ENCODE data around the gene SFTPD. TPM values are rescaled to one million over a fixed set of nuclear protein-coding genes. Genes with fewer than 3 reads are reported as not detected.
"Not testable (repeated sequence)": the region's sequence is repeated elsewhere in the genome, so short reads cannot be mapped to it uniquely, and the experiment has no call there.

SFTPD gene
- total RNA-seq, 1 experiment from 2014 or later: not detected

DNA sequence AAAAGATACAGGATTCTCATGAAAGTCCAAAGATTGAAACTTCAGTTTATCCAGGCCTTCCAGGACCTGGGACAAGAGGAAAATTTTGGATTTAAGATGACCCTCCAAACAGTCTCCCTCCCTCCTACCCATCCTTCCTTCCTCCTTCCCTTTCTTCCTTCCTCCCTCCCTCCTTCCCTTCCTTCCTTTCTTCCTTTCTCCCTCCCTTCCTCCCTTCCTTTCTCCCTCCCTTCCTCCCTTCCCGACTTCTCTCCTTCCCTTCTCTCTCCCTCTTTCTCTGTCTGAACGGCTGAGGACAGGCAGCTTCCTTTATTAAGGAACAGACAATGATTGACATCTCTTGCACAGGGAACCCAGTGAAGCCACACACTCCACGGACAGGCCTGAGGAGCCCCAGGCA is 23.3 kb downstream of the SFTPD start:
- no peak for DNase-seq (ENCODE audit: low spot score)

DNA sequence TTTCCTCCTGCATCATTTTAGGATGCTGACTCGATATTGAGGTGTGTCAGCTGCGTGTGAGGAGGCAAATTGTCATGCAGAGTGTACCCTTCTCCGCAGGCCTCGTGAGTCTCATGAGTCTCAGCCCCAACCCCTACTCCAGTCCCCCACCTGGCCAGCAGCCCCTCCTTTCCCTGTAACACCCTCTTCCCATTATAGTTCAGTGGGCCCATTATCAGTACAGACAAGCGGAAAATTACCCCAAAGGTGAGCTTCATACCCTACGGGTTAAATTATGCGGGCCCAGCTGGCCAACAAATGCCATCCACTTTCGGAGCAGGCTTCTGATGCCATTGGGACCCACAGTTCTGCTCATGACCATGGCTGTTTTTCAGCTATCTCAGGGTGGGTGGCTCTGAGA is 25.2 kb downstream of the SFTPD start:
- no peak for DNase-seq (ENCODE audit: low spot score)

DNA sequence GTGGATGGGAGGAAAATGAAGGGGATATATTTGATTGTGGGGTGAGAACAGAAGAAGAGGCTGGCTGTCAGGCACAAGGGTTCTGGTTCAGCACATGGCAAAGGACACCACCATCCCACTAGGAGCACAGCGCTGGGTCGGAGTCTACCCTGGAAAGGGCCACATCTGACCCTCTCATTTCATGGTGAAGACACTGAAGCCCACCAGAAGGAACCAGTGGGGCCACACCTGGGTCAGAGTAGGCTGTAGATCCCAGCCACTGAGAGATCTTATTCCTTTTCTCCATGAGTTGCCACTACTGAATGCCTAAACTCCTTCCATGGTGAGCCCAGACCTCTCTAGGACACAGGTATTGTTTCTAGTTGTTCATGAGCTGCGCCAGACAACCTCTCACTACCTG is 25.8 kb downstream of the SFTPD start:
- DNase-seq (ENCODE audit: low spot score): no peak

DNA sequence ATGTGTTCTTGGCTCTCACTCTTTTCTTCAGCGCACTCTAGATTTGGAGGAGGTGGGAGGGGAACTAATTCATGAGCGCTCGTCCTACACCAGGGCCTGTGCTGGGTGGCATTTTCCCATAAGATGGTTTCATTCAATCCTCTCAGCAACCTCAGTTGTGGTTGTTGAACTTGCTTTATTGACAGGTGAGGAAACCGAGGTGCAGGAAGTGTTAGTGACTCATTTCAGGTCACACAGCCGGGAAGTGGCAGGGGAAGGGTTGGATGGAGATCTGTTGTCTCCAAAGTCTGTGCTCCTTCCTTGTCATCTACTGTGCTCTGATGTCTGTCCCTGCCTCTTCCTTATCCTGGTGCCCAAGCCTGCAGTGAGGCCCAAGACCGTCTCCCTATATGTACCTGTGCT is 26.9 kb downstream of the SFTPD start:
- DNase-seq (ENCODE audit: low spot score): not testable (repeated sequence)

DNA sequence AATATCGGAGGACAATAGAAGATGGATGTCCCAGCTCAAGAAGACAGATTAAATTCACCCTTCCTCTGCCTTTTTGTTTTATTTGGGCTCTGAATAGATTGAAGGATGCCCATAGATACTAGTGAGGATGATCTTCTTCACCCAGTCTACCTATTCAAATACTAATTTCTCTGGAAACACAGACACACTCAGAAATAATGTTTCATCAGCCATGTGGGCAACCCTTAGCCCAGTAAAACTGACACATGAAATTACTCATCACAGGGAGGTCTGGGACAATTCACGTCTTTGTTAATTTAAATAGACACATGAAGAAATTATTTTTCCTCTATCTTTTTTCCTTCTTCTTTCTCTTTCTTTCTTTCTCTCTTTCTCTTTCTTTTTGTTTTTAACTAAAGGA is 33.1 kb downstream of the SFTPD start:
- not testable (repeated sequence) for DNase-seq (ENCODE audit: low spot score)

DNA sequence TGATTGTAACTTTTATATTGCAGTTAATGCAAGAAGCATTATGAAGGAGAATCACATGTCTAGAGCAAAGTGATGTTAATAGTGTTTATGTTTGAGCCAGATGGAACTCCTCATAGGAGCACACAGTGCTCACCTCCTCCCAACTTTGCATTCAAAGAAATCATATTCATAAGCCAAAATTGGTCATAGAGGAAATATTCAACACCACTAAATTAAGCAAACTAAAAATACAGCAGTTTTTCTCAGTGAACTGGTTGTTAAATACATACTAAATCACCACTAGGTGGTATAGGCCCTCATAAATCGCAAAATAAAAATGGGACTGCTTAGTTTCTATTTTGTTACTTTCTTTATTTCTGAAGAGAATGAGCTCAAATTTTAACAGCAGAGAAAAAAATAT is 34.4 kb downstream of the SFTPD start:
- not testable (repeated sequence) for DNase-seq (ENCODE audit: low spot score)

DNA sequence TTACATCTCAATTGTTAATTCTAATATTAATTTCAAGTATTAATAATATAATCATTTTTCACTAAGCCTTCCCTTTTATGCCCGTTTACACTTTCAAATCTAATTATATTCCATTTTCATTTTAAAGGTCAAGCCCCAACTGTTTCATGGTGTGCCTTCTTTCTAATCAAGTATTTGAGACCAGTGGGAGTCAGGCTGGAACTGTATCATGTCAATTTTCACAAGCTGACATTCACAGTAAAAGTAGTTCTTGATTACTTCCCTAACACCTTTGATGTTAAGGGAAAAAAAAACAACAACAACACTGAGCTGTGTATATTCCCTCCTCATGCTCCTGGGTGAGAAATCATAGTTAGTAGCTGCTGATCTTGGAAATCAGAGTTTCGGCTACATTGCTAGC is 38.1 kb downstream of the SFTPD start:
- no peak for DNase-seq (ENCODE audit: low spot score)

DNA sequence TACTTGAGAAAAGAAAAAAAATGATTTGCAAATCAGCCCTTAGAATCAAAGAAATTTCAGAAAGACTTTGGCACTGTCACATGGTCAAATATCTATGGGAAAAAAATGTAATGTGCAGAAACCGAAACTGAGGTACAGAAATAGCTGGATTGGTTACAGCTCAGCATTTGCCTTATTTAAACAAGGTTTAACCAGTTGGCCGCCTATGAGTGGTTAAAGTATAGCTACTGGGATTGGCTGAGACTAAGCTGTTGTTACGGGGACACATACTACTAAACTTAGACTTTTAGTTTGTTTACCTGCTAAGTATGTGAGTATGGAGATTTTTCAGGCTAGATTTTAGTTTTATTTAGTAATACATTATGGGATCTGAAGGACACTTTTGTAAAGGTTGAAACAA is 38.6 kb downstream of the SFTPD start:
- no peak for DNase-seq (ENCODE audit: low spot score)

DNA sequence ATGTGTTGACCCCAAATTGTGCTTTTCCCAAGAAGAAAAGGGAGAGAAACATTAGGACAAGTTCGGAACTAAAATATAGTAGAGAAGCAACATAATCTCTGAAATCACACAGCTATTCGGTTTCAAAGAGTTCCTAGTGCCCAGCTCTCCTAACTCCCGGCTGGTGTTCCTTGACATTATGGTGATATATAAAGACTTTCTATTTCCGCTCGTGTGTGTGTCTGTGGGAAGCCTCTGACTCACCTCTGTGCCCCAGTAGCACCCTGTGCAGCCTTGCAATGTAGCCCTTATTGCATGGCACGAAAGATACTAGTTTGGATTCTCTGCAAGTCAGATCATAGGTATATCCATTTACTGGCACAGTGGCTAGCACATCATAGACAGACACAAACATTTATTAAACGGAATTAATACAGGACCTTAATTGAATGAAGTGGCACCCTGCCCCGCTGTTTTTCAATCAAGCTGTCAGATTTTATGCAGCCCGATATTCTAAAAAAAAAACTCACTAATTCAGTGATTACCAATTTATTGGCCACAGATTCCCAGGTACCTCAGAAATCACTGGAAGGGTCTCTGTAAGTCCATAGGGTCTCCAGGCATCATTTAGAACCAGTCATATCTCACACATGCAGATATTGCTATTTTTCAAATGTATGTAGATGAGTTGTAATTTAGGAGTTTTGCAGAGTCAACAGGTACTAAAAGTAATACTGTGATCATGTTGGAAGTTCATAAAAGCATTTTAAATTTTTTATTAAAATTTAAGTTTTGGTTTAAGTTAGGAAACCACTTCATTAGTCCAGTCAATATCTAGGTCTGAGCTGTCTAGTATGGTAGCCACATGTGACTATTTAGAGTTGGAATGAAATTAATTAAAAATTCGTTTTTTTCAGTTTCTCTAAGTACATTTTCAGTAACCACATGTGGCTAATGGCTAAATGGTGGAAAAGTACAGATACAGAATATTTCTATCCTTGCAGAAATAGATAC is 43.3 kb downstream of the SFTPD start:
- peak; percentile 20 for DNase-seq (ENCODE audit: low spot score)

DNA sequence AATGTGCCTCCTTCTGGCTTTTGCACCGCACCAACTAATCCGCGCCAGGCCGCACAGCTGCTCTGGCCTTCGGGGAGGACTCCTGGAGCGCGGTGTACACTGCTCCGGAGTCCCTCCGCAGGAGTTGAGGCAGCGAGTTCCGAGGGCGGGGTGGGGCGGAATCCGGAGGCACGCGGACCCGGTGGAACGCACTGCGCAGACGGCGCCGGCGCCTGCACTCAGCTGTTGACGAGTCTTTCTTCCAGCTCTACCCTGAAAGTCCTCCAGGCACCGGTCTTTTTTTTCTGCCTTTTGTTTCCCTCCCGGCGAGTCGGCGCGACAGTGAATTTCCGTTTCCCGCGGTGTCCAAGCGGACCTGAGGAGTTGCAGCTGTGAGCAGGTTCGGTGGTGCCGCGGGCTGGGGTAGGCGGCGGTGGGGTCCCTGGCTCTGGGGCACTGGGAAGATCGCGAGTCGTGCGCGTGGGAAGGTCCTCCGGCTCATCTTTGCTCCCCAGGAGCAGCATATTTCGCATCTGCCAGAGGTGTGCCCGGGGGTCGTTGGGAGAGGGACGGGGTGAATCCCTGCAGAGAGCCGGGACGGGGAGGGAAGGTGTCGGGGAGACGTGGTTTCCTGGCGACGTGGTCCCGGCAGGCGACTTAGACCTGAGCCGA is 44.1 kb downstream of the SFTPD start:
- DNase-seq (ENCODE audit: low spot score): peak; percentile 28

DNA sequence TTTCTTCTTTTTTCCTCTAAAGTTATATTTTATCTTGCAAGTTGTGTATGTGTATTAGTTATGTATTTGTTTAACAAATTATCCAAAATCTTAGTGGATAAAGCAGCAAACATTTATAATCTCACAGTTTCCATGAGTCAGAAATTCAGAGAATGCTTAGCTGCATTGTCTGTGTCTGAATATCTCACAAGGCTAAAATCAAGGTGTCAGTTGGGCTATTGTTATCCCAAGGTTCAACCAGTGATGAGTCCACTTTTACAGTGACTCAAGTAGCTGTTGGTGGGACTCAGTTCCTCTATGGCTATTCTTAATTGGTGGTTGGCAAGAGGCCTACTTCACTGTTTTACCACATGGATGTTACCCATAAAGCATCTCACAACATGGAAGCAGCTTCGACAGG is 47.3 kb downstream of the SFTPD start:
- not testable (repeated sequence) for DNase-seq (ENCODE audit: low spot score)

DNA sequence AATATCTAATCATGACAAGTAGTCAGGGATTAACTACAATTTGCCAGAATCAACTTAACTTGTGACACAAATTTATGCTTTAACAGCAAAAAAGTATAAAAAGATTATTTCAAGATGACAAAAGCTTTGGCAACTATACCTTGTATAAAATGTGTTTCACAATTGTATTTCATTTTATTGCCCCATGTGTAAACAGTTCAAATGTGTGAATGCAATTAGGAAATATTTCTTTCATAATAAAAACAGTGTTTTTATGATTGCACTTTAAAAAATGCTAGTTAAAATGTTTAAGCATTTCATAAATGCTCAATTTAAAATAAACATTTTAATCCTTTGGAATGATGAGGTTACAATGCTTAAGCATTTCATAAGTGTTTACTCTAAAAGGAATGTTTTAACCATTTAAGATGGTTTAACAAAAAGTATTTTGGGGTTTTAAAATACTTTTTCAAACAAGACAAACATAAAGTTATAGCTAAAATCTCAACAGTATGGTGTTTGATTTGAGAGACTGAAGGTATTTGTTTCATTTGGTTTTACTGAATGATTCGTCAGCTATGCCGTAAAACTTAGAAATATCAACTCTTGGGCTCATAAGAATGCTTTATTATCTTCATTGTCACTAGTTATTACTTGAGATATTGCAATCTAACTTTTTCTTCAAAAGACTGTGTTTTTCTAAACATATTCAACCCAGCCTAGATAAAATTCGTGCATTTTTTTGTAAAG is 50.1 kb downstream of the SFTPD start:
- no peak for DNase-seq (ENCODE audit: low spot score)

DNA sequence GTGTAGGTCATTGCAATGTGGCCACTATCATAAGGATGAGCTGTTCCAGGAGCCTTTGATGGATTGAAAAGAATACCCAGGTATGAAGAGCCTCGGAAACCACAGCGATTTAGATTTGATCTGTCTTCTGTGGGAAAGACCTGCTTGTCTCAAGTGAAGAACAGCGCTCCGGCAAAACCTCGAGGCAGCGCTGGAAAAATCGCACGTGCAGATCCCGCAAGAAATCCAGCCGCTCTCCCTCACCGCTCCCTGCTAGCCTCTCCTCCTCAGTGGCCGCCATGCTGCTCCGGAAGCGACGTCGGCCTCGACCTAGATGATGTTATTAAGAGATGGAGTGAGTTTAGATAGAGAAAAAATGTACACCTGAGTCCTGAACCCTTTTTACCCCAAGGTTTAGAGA is 56.0 kb downstream of the SFTPD start:
- DNase-seq (ENCODE audit: low spot score): not testable (repeated sequence)

DNA sequence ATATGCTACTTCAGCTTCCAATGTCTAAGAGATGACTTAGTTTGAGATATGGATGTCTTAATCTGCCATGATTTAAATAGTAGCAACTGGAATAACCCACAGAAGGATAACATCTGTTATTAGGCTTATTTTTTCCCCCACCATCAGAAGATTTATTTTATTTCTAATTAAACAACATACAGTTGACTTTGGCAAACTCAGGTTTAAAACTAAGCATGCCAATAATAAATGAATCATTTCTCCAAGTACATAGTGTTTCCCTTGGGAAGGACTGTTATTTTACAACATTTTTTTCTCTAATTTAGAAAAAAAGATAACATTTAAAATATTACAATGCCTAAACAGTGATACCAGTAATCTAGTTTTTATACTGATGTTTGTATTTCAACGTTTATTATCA is 58.4 kb downstream of the SFTPD start:
- no peak for DNase-seq (ENCODE audit: low spot score)

DNA sequence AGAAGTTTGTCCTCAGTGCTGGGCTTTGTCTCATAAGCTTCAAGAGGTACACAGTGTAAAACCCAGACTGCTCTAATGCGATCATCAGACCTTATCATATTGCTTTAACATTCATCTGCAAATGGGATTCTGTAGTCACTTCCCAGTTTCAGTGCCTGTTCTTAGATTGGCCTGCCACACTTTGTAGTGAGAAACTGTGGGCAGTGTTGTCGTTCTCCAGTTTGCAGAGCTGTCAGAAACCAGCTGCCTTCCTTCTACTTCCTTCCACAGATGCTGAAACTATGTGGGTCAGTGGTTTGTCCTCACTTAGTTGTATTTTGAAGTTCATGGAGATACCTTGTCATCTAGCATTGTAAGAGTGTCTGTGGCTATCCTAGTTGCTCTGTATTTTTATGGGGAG is 59.9 kb downstream of the SFTPD start:
- DNase-seq (ENCODE audit: low spot score): not testable (repeated sequence)

Other genes starting within 250 kb of the SFTPD start
- 0.84 and 0.99 TPM in 2 replicates for gene NUTM2B, start 245.9 kb downstream of the SFTPD start, total RNA-seq (2014; rRNA removed; shearing (Covaris generic))
- not detected in 2 replicates for gene NUTM2E, start 122.4 kb downstream of the SFTPD start, total RNA-seq (2014; rRNA removed; shearing (Covaris generic))
- gene TMEM254, start 129.6 kb upstream of the SFTPD start, total RNA-seq (2014; rRNA removed; shearing (Covaris generic)): 6.9 and 14.8 TPM in 2 replicates
- gene PLAC9, start 183.6 kb upstream of the SFTPD start, total RNA-seq (2014; rRNA removed; shearing (Covaris generic)): not detected in 2 replicates

All from H4 (cell line).